Panc1 (cell line): ENCODE data around the gene TADA3.

Experiments
- CTCF ChIP-seq: fragments of 450-650 bp; IDR thresholded peaks from 2 replicates; pipeline ENCODE4 v1.5.1; 2017; ENCODE audit warnings: mild to moderate bottlenecking
- POLR2AphosphoS5 ChIP-seq: IDR thresholded peaks from 2 replicates; pipeline ENCODE4 v1.6.1; 2012; ENCODE audit warnings: mild to moderate bottlenecking, low read depth, low read length, moderate library complexity
- REST ChIP-seq, 2 experiments: IDR thresholded peaks; 2 replicates each; pipeline ENCODE4 v1.6.1; 2011 to 2012; ENCODE audit warnings: low read depth in 2 of 2, control low read depth in 1 of 2, low read length in 1 of 2, mild to moderate bottlenecking in 1 of 2, moderate library complexity in 1 of 2; ENCODE audit not compliant: insufficient read depth in 1 of 2
- SIN3A ChIP-seq: IDR thresholded peaks from 2 replicates; pipeline ENCODE4 v1.6.1; 2012; ENCODE audit warnings: low read depth, mild to moderate bottlenecking, low read length, moderate library complexity, borderline replicate concordance; ENCODE audit not compliant: insufficient read depth
- TCF7L2 ChIP-seq: IDR thresholded peaks from 2 replicates; pipeline ENCODE4 v1.6.1; 2011; ENCODE audit warnings: mild to moderate bottlenecking, low read depth, low read length, inconsistent platforms

- TF ChIP-seq CTCF (no peak; the same call in 1 of the 2 replicates), POLR2AphosphoS5 (no peak; the same call in 1 of the 2 replicates), REST (IDR thresholded peaks at IDR 0.05; ENCODE audit: insufficient read depth in 1 of 2, low read depth in 2 of 2, low read length in 1 of 2) (no peak), SIN3A (no peak), TCF7L2 (no peak)
These were observed 16.2 kb upstream of the TADA3 start for GRCh38 chr3:9808345-9809037.
